Measurements from ENCODE around the gene ACLY.
"Not testable (repeated sequence)": the region's sequence is repeated elsewhere in the genome, so short reads cannot be mapped to it uniquely, and the experiment has no call there.

Gene ACLY

DNA sequence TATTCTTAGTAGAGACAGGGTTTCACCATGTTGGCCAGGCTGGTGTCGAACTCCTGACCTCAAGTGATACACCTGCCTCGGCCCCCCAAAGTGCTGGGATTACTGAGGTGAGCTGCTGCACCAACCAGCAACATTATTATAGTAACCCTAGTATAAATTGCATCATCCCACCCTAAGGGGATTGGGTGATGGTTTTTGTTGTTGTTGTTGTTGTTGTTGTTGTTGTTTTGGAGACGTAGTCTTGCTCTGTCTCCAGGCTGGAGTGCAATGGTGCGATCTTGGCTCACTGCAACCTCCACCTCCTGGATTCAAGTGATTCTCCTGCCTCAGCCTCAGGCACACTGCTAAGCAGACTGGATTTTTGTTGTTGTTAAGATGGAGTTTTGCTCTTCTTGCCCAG is 13.0 kb upstream of the ACLY start:
- not testable (repeated sequence) for H3K9me3 ChIP-seq (ENCODE audit: control insufficient read depth, low read length); H4K91ac ChIP-seq (ENCODE audit: low read length); H3K4me3 ChIP-seq (ENCODE audit: insufficient read depth in 1 of 2, low read depth in 1 of 2, low read length in 2 of 2); H3K27ac ChIP-seq (ENCODE audit: low read length, poor library complexity, severe bottlenecking); H2AK5ac ChIP-seq (ENCODE audit: low read length, severe bottlenecking); H3K79me1 ChIP-seq (replicated peaks; ENCODE audit: low read length, poor library complexity, severe bottlenecking); H3K4ac ChIP-seq (ENCODE audit: low read depth in 1 of 2, low read length in 2 of 2); H3K23ac ChIP-seq (ENCODE audit: low read length in 2 of 2); H3K4me2 ChIP-seq (ENCODE audit: low read length, poor library complexity, severe bottlenecking); H3K9ac ChIP-seq (ENCODE audit: low read length); H2BK120ac ChIP-seq (ENCODE audit: low read depth, low read length); DNase-seq; H3K14ac ChIP-seq (ENCODE audit: low read length in 2 of 2); H4K8ac ChIP-seq (ENCODE audit: low read length); H2BK5ac ChIP-seq (ENCODE audit: low read depth, low read length, poor library complexity, severe bottlenecking); H2BK12ac ChIP-seq (ENCODE audit: low read length in 2 of 2); H3K27me3 ChIP-seq (ENCODE audit: control insufficient read depth in 1 of 2, insufficient read depth in 1 of 2, low read length in 2 of 2); H3K4me1 ChIP-seq (ENCODE audit: control insufficient read depth, insufficient read depth, low read depth, low read length); H3K18ac ChIP-seq (ENCODE audit: low read depth in 1 of 2, low read length in 2 of 2); H2AFZ ChIP-seq (ENCODE audit: low read depth, low read length); H2BK15ac ChIP-seq (ENCODE audit: low read depth, poor library complexity, severe bottlenecking)
- peaks cover 7 to 11% of the 10 kb centered on the region in 2 experiments for H3K36me3 ChIP-seq (ENCODE audit: control insufficient read depth in 1 of 2, insufficient read depth in 2 of 2, low read depth in 1 of 2, low read length in 2 of 2)
- WGBS, result 100% methylated on average over 2 of the region's 4 CpGs

DNA sequence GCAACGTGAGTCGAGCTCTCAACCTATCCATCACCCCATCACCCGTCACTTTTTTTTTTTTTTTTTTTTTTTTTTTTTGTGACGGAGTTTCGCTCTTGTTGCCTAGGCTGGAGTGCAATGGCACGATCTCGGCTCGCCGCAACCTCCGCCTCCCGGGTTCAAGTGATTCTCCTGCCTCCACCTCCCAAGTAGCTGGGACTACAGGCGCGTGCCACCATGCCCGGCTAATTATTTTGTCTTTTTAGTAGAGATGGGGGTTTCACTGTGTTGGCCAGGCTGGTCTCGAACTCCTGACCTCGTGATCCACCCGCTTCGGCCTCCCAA is 12.0 kb upstream of the ACLY start:
- DNase-seq; H2AK5ac ChIP-seq (ENCODE audit: low read length, severe bottlenecking): not testable (repeated sequence)
- 74% methylated on average over 14 of the region's 18 CpGs for WGBS

DNA sequence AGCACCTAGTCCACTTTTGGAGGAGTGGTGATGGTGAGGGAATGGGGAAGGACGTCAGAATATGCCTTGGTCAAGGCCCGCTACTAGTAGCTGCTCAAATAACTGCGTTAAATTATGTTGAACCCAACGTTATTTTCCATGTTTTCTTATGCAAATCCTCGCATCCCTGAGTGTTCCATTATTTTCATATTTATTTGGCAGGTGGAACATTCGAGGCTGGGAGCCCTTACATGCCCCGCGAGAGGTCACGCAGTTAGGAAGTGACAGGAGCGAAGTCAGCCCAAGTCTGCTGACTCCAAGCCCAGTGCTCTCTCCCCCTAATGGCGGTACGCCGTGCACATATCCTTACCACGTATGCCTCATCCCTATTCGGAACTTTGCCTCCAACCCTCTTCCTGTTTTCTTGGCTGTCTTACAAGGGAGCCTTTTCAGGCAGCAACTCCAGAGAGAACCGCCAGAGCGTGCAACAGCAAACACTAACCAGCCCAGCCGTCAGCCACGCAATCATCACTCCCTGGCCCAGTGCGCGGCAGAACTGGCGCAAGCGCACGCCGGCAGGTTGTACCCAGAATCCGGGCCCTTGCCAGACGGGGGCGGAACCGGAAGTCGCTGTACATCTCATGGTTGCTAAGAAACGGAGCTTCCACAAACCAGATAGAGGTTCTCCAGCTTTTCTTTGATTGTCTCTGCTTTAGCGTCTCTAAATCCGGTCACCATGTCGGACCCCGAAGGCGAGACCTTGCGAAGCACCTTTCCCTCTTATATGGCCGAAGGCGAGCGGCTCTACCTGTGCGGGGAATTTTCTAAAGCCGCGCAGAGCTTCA is 11.5 kb upstream of the ACLY start, which contains the start of gene ODAD4:
Gene ODAD4, plus strand, starts transcription at position 609 of the 824 bp plus-strand sequence. Its CDS starts 107 bp downstream, at position 716.
- H3K36me3 ChIP-seq (ENCODE audit: control insufficient read depth in 1 of 2, insufficient read depth in 2 of 2, low read depth in 1 of 2, low read length in 2 of 2), result no peaks in the 10 kb centered on the region
- DNase-seq, result peak; percentile 99
- H3K4me1 ChIP-seq (ENCODE audit: control insufficient read depth, insufficient read depth, low read depth, low read length), result peaks cover 3% of the 10 kb centered on the region
- peak within 1 kb of the TSS; percentile 94 for H3K27ac ChIP-seq (ENCODE audit: low read length, poor library complexity, severe bottlenecking)
- H3K79me1 ChIP-seq (replicated peaks; ENCODE audit: low read length, poor library complexity, severe bottlenecking), result peaks cover 3% of the 10 kb centered on the region
- peak within 1 kb of the TSS; percentile 68 to 79 for H3K4me3 ChIP-seq (ENCODE audit: insufficient read depth in 1 of 2, low read depth in 1 of 2, low read length in 2 of 2)
- peak within 1 kb of the TSS in 1 of 2 experiments; percentile 96 for H3K4ac ChIP-seq (ENCODE audit: low read depth in 1 of 2, low read length in 2 of 2)
- H2AK5ac ChIP-seq (ENCODE audit: low read length, severe bottlenecking), result peak within 1 kb of the TSS; percentile 58
- H3K27me3 ChIP-seq (ENCODE audit: control insufficient read depth in 1 of 2, insufficient read depth in 1 of 2, low read length in 2 of 2), result no peaks in the 10 kb centered on the region
- peak within 1 kb of the TSS; percentile 91 for H4K8ac ChIP-seq (ENCODE audit: low read length)
- H2BK15ac ChIP-seq (ENCODE audit: low read depth, poor library complexity, severe bottlenecking), result peak within 1 kb of the TSS; percentile 76
- peak within 1 kb of the TSS; percentile 54 for H4K91ac ChIP-seq (ENCODE audit: low read length)
- peak within 1 kb of the TSS; percentile 85 for H2AFZ ChIP-seq (ENCODE audit: low read depth, low read length)
- H3K4me2 ChIP-seq (ENCODE audit: low read length, poor library complexity, severe bottlenecking), result peak within 1 kb of the TSS; percentile 95
- WGBS, result 5% methylated on average over 43 of the region's 43 CpGs
- no peak within 1 kb of the TSS for H2BK5ac ChIP-seq (ENCODE audit: low read depth, low read length, poor library complexity, severe bottlenecking)
- H3K18ac ChIP-seq (ENCODE audit: low read depth in 1 of 2, low read length in 2 of 2), result peak within 1 kb of the TSS; percentile 85 to 91
- peak within 1 kb of the TSS in 1 of 2 experiments; percentile 59 for H3K23ac ChIP-seq (ENCODE audit: low read length in 2 of 2)
- peak within 1 kb of the TSS; percentile 11 to 52 for H2BK12ac ChIP-seq (ENCODE audit: low read length in 2 of 2)
- no peaks in the 10 kb centered on the region for H3K9me3 ChIP-seq (ENCODE audit: control insufficient read depth, low read length)
- peak within 1 kb of the TSS; percentile 87 for H3K9ac ChIP-seq (ENCODE audit: low read length)
- no peak within 1 kb of the TSS for H2BK120ac ChIP-seq (ENCODE audit: low read depth, low read length)
- peak within 1 kb of the TSS in 1 of 2 experiments; percentile 81 for H3K14ac ChIP-seq (ENCODE audit: low read length in 2 of 2)

More for the DNA sequence above, 12.0 kb upstream of the ACLY start:
- peak overlapping the region; percentile 95 for H3K4me2 ChIP-seq (ENCODE audit: low read length, poor library complexity, severe bottlenecking)
- H3K9ac ChIP-seq (ENCODE audit: low read length), result peak overlapping the region; percentile 87
- not testable (repeated sequence) for H3K27me3 ChIP-seq (ENCODE audit: control insufficient read depth in 1 of 2, insufficient read depth in 1 of 2, low read length in 2 of 2); H3K9me3 ChIP-seq (ENCODE audit: control insufficient read depth, low read length); H2BK120ac ChIP-seq (ENCODE audit: low read depth, low read length); H4K91ac ChIP-seq (ENCODE audit: low read length); H2BK12ac ChIP-seq (ENCODE audit: low read length in 2 of 2); H2BK5ac ChIP-seq (ENCODE audit: low read depth, low read length, poor library complexity, severe bottlenecking); H3K79me1 ChIP-seq (replicated peaks; ENCODE audit: low read length, poor library complexity, severe bottlenecking); H3K23ac ChIP-seq (ENCODE audit: low read length in 2 of 2); H3K36me3 ChIP-seq (ENCODE audit: control insufficient read depth in 1 of 2, insufficient read depth in 2 of 2, low read depth in 1 of 2, low read length in 2 of 2); H3K14ac ChIP-seq (ENCODE audit: low read length in 2 of 2); H3K4me1 ChIP-seq (ENCODE audit: control insufficient read depth, insufficient read depth, low read depth, low read length)
- peak overlapping the region in 1 of 2 experiments; percentile 96 for H3K4ac ChIP-seq (ENCODE audit: low read depth in 1 of 2, low read length in 2 of 2)
- H3K4me3 ChIP-seq (ENCODE audit: insufficient read depth in 1 of 2, low read depth in 1 of 2, low read length in 2 of 2), result peak overlapping the region; percentile 68 to 79
- peak overlapping the region; percentile 72 for H3K27ac ChIP-seq (ENCODE audit: low read length, poor library complexity, severe bottlenecking)
- peak overlapping the region; percentile 91 for H4K8ac ChIP-seq (ENCODE audit: low read length)
- H2AFZ ChIP-seq (ENCODE audit: low read depth, low read length), result peak overlapping the region; percentile 85
- H3K18ac ChIP-seq (ENCODE audit: low read depth in 1 of 2, low read length in 2 of 2), result peak overlapping the region; percentile 73 to 85
- H2BK15ac ChIP-seq (ENCODE audit: low read depth, poor library complexity, severe bottlenecking), result peak overlapping the region; percentile 76

DNA sequence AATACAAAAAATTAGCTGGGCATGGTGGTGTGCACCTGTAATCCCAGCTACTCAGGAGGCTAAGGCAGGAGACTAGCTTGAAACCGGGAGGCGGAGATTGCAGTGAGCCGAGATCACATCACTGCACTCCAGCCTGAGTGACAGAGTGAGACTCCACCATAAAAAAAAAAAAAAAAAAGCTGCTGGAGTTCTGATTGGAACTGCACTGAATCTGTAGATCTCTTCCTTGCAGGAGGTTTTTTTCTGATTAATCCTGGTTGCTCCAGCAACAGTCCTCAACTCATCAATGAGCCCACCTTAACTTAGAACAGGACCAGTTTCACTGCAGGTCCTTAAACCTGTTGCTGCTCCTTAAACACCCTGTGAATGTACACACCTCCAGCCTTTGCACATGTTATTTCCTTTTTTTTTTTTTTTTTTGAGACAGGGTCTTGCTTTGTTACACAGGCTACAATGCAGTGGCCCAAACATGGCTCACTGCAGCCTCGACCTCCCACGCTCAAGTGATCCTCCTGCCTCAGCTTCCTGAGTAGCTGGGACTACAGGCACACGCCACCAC is 10.0 kb upstream of the ACLY start:
- peaks cover 5% of the 10 kb centered on the region for H3K79me1 ChIP-seq (replicated peaks; ENCODE audit: low read length, poor library complexity, severe bottlenecking)
- H4K8ac ChIP-seq (ENCODE audit: low read length), result peak overlapping the region; percentile 51
- H3K36me3 ChIP-seq (ENCODE audit: control insufficient read depth in 1 of 2, insufficient read depth in 2 of 2, low read depth in 1 of 2, low read length in 2 of 2), result no peaks in the 10 kb centered on the region
- DNase-seq, result no peak
- peak overlapping the region in 1 of 2 experiments; percentile 79 for H3K4me3 ChIP-seq (ENCODE audit: insufficient read depth in 1 of 2, low read depth in 1 of 2, low read length in 2 of 2)
- peaks cover 3% of the 10 kb centered on the region for H3K4me1 ChIP-seq (ENCODE audit: control insufficient read depth, insufficient read depth, low read depth, low read length)
- no peak overlapping the region for H3K9ac ChIP-seq (ENCODE audit: low read length)
- peak overlapping the region in 1 of 2 experiments; percentile 72 for H2BK12ac ChIP-seq (ENCODE audit: low read length in 2 of 2)
- H3K14ac ChIP-seq (ENCODE audit: low read length in 2 of 2), result no peak overlapping the region
- H3K27ac ChIP-seq (ENCODE audit: low read length, poor library complexity, severe bottlenecking), result no peak overlapping the region
- H2AK5ac ChIP-seq (ENCODE audit: low read length, severe bottlenecking), result no peak overlapping the region
- no peak overlapping the region for H2BK120ac ChIP-seq (ENCODE audit: low read depth, low read length)
- WGBS, result 100% methylated on average over 4 of the region's 6 CpGs
- H3K9me3 ChIP-seq (ENCODE audit: control insufficient read depth, low read length), result no peaks in the 10 kb centered on the region
- no peaks in the 10 kb centered on the region for H3K27me3 ChIP-seq (ENCODE audit: control insufficient read depth in 1 of 2, insufficient read depth in 1 of 2, low read length in 2 of 2)
- no peak overlapping the region for H4K91ac ChIP-seq (ENCODE audit: low read length)
- no peak overlapping the region for H3K4me2 ChIP-seq (ENCODE audit: low read length, poor library complexity, severe bottlenecking)
- H3K18ac ChIP-seq (ENCODE audit: low read depth in 1 of 2, low read length in 2 of 2), result no peak overlapping the region
- peak overlapping the region in 1 of 2 experiments; percentile 67 for H3K4ac ChIP-seq (ENCODE audit: low read depth in 1 of 2, low read length in 2 of 2)
- H2AFZ ChIP-seq (ENCODE audit: low read depth, low read length), result no peak overlapping the region
- H2BK15ac ChIP-seq (ENCODE audit: low read depth, poor library complexity, severe bottlenecking), result no peak overlapping the region
- no peak overlapping the region for H2BK5ac ChIP-seq (ENCODE audit: low read depth, low read length, poor library complexity, severe bottlenecking)
- H3K23ac ChIP-seq (ENCODE audit: low read length in 2 of 2), result no peak overlapping the region
